ENCODE measurements around the gene BST2. TPM values are rescaled to one million over a fixed set of nuclear protein-coding genes. Genes with fewer than 3 reads are reported as not detected.

BST2 gene
- total RNA-seq, 1 experiment from 2014 or later = 203 TPM

- no peak for DNase-seq
- H3K4me3 ChIP-seq (ENCODE audit: insufficient read depth, low read depth, low read length) = peak overlapping the region; percentile 8; the same call in 1 of the 2 replicates
- H3K36me3 ChIP-seq (replicated peaks; ENCODE audit: control insufficient read depth, insufficient read depth, low read length) = peaks cover 3% of the 10 kb centered on the region; the same call in 1 of the 2 replicates
- H3K27me3 ChIP-seq (ENCODE audit: control insufficient read depth, insufficient read depth, low read length) = no peaks in the 10 kb centered on the region
Observed at GRCh38 chr19:17406046-17406886, 836 bp upstream of the BST2 start.

- peaks cover 3% of the 10 kb centered on the region for H3K36me3 ChIP-seq (replicated peaks; ENCODE audit: control insufficient read depth, insufficient read depth, low read length)
- no peak for DNase-seq
- no peaks in the 10 kb centered on the region for H3K27me3 ChIP-seq (ENCODE audit: control insufficient read depth, insufficient read depth, low read length)
- peak overlapping the region; percentile 57 for H3K4me3 ChIP-seq (ENCODE audit: insufficient read depth, low read depth, low read length)
Observed at GRCh38 chr19:17404621-17405249, 695 bp downstream of the BST2 start.

- DNase-seq = peak; percentile 82
- H3K4me3 ChIP-seq (ENCODE audit: insufficient read depth, low read depth, low read length) = peak overlapping the region; percentile 57
- H3K27me3 ChIP-seq (ENCODE audit: control insufficient read depth, insufficient read depth, low read length) = no peaks in the 10 kb centered on the region
- peaks cover 3% of the 10 kb centered on the region for H3K36me3 ChIP-seq (replicated peaks; ENCODE audit: control insufficient read depth, insufficient read depth, low read length)
Observed at GRCh38 chr19:17404015-17404414, 1.4 kb downstream of the BST2 start.

- H3K4me3 ChIP-seq (ENCODE audit: insufficient read depth, low read depth, low read length) = peak overlapping the region; percentile 57
- H3K27me3 ChIP-seq (ENCODE audit: control insufficient read depth, insufficient read depth, low read length) = no peaks in the 10 kb centered on the region
- peak; percentile 99 for DNase-seq
- peaks cover 5% of the 10 kb centered on the region for H3K36me3 ChIP-seq (replicated peaks; ENCODE audit: control insufficient read depth, insufficient read depth, low read length)
Observed at GRCh38 chr19:17402982-17403855, 2.2 kb downstream of the BST2 start.

- H3K36me3 ChIP-seq (replicated peaks; ENCODE audit: control insufficient read depth, insufficient read depth, low read length) = peaks cover 5% of the 10 kb centered on the region
- DNase-seq = no peak
- no peak overlapping the region for H3K4me3 ChIP-seq (ENCODE audit: insufficient read depth, low read depth, low read length)
- no peaks in the 10 kb centered on the region for H3K27me3 ChIP-seq (ENCODE audit: control insufficient read depth, insufficient read depth, low read length)
Observed at GRCh38 chr19:17401628-17402027, 3.8 kb downstream of the BST2 start.

GRCh38 chr19:17398902-17399527 is 6.4 kb downstream of the BST2 start:
- Histone ChIP-seq H3K27me3 (ENCODE audit: control insufficient read depth, insufficient read depth, low read length) (no peaks in the 10 kb centered on the region), H3K4me3 (ENCODE audit: insufficient read depth, low read depth, low read length) (no peak overlapping the region), H3K36me3 (replicated peaks; ENCODE audit: control insufficient read depth, insufficient read depth, low read length) (peaks cover 5% of the 10 kb centered on the region)
- no peak for DNase-seq

- peak; percentile 92 for DNase-seq
- H3K27me3 ChIP-seq (ENCODE audit: control insufficient read depth, insufficient read depth, low read length) = peaks cover 6% of the 10 kb centered on the region
- H3K4me3 ChIP-seq (ENCODE audit: insufficient read depth, low read depth, low read length) = no peak overlapping the region
- H3K36me3 ChIP-seq (replicated peaks; ENCODE audit: control insufficient read depth, insufficient read depth, low read length) = peaks cover 2% of the 10 kb centered on the region
Observed at GRCh38 chr19:17394891-17395415, 10.5 kb downstream of the BST2 start.

GRCh38 chr19:17393914-17394313 is 11.5 kb downstream of the BST2 start, which contains the start of gene CCDC194:
TSS of gene CCDC194 (minus strand) at chr19:17394196. CDS start at chr19:17394158, 38 bp downstream.
- Histone ChIP-seq H3K27me3 (ENCODE audit: control insufficient read depth, insufficient read depth, low read length) (peaks cover 11% of the 10 kb centered on the region), H3K4me3 (ENCODE audit: insufficient read depth, low read depth, low read length) (no peak within 1 kb of the TSS), H3K36me3 (replicated peaks; ENCODE audit: control insufficient read depth, insufficient read depth, low read length) (peaks cover under 1% of the 10 kb centered on the region; the same call in 1 of the 2 replicates)
- peak; percentile 69 for DNase-seq

- peak; percentile 34 for DNase-seq
- H3K4me3 ChIP-seq (ENCODE audit: insufficient read depth, low read depth, low read length) = no peak overlapping the region
- no peaks in the 10 kb centered on the region for H3K36me3 ChIP-seq (replicated peaks; ENCODE audit: control insufficient read depth, insufficient read depth, low read length)
- H3K27me3 ChIP-seq (ENCODE audit: control insufficient read depth, insufficient read depth, low read length) = peaks cover 11% of the 10 kb centered on the region
Observed at GRCh38 chr19:17393002-17393401, 12.4 kb downstream of the BST2 start.

- DNase-seq = peak; percentile 78
- peak overlapping the region; percentile 36 for H3K4me3 ChIP-seq (ENCODE audit: insufficient read depth, low read depth, low read length)
- no peaks in the 10 kb centered on the region for H3K36me3 ChIP-seq (replicated peaks; ENCODE audit: control insufficient read depth, insufficient read depth, low read length)
- H3K27me3 ChIP-seq (ENCODE audit: control insufficient read depth, insufficient read depth, low read length) = peaks cover 11% of the 10 kb centered on the region
Observed at GRCh38 chr19:17391371-17392151, 13.9 kb downstream of the BST2 start.

- Histone ChIP-seq H3K4me3 (ENCODE audit: insufficient read depth, low read depth, low read length) (peak overlapping the region; percentile 67), H3K36me3 (replicated peaks; ENCODE audit: control insufficient read depth, insufficient read depth, low read length) (no peaks in the 10 kb centered on the region), H3K27me3 (ENCODE audit: control insufficient read depth, insufficient read depth, low read length) (peaks cover 11% of the 10 kb centered on the region)
- DNase-seq = peak; percentile 99
Observed at GRCh38 chr19:17390665-17391370, 14.6 kb downstream of the BST2 start.

GRCh38 chr19:17389957-17390664 is 15.3 kb downstream of the BST2 start:
- peak; percentile 86 for DNase-seq
- Histone ChIP-seq H3K27me3 (ENCODE audit: control insufficient read depth, insufficient read depth, low read length) (peaks cover 11% of the 10 kb centered on the region), H3K4me3 (ENCODE audit: insufficient read depth, low read depth, low read length) (peak overlapping the region; percentile 67), H3K36me3 (replicated peaks; ENCODE audit: control insufficient read depth, insufficient read depth, low read length) (no peaks in the 10 kb centered on the region)
